HL-60 (cell line): ENCODE measurements around the gene ACACA.

Experiments used
- DNase-seq, 2 experiments: peaks; one replicate each; pipeline ENCODE4 v3.0.0-alpha.2; 2010 to 2020; ENCODE audit warnings: low read depth in 1 of 2, low spot score in 1 of 2
- H3K27ac ChIP-seq: fragments of 250-450 bp; sonication (Bioruptor Pico); replicated peaks from 2 replicates; pipeline ENCODE4 v1.5.1; 2020; ENCODE audit warnings: mild to moderate bottlenecking, moderate library complexity
- H3K27me3 ChIP-seq: fragments of 250-450 bp; sonication (Bioruptor Pico); 2 replicates; pipeline ENCODE4 v1.5.1; 2021; ENCODE audit warnings: mild to moderate bottlenecking, moderate library complexity; ENCODE audit not compliant: insufficient read depth, poor library complexity, severe bottlenecking
- H3K4me3 ChIP-seq: replicated peaks from 2 replicates; pipeline ENCODE4 v1.5.1; 2011; ENCODE audit warnings: mild to moderate bottlenecking, control low read depth, low read length; ENCODE audit not compliant: insufficient read depth
- CTCF ChIP-seq: IDR thresholded peaks from one replicate; pipeline ENCODE4 v1.5.1; 2011; ENCODE audit warnings: low read length, control low read depth, inconsistent platforms; ENCODE audit not compliant: insufficient read depth
- GABPA ChIP-seq: IDR thresholded peaks from 2 replicates; pipeline ENCODE4 v1.6.1; 2012; ENCODE audit warnings: low read depth
- POLR2AphosphoS5 ChIP-seq: IDR thresholded peaks from 2 replicates; pipeline ENCODE4 v1.6.1; 2012; ENCODE audit warnings: low read depth
- REST ChIP-seq: IDR thresholded peaks from 2 replicates; pipeline ENCODE4 v1.6.1; 2012; ENCODE audit warnings: low read depth; ENCODE audit not compliant: insufficient replicate concordance
- SPI1 ChIP-seq: IDR thresholded peaks from 2 replicates; pipeline ENCODE4 v1.6.1; 2012; ENCODE audit warnings: low read depth, mild to moderate bottlenecking, borderline replicate concordance

The ACACA gene

GRCh38 chr17:37130984-37131446 lies 275.6 kb downstream of the ACACA start:
- no peak for DNase-seq
- TF ChIP-seq REST, result no peak
- TF ChIP-seq CTCF, result no peak
- TF ChIP-seq SPI1, result no peak
- no peak for TF ChIP-seq GABPA
- Histone ChIP-seq H3K27me3 (no peaks in the 10 kb centered on the region), H3K4me3 (no peak overlapping the region), H3K27ac (no peak overlapping the region)

DNA sequence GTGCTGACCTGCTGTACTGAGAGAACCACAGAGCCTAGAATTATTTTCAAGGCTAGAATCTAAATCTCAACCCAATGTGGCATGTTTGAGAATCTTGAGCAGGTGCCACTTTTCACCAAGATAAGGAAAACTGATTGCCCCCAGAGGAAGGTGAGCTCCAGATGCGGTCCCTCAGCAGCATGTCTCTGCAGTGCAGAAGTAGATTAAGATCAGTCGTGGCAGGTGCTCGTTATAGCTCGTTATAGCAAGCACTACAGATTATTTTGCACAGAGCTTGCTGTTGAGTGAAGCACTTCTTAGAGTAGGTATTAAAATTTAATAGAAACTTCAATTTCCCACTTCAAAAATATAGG lies 281.8 kb downstream of the ACACA start:
- Histone ChIP-seq H3K27me3 (no peaks in the 10 kb centered on the region), H3K4me3 (no peak overlapping the region), H3K27ac (peak overlapping the region; percentile 34)
- DNase-seq, result no peak
- TF ChIP-seq CTCF (no peak), GABPA (no peak), POLR2AphosphoS5 (no peak), REST (no peak), SPI1 (no peak)

- Histone ChIP-seq H3K4me3 (no peak overlapping the region), H3K27ac (peak overlapping the region; percentile 34), H3K27me3 (no peaks in the 10 kb centered on the region)
- DNase-seq, result peak; percentile 33 to 63
- peak; percentile 96 for TF ChIP-seq SPI1
- TF ChIP-seq CTCF, result no peak
- no peak for TF ChIP-seq POLR2AphosphoS5
These were observed 282.5 kb downstream of the ACACA start for GRCh38 chr17:37123941-37124820.
